Measurements from ENCODE around the gene ZBTB5.

GRCh38 chr9:37425298-37425752 lies 39.9 kb downstream of the ZBTB5 start:
- TF ChIP-seq, protein P1, sequence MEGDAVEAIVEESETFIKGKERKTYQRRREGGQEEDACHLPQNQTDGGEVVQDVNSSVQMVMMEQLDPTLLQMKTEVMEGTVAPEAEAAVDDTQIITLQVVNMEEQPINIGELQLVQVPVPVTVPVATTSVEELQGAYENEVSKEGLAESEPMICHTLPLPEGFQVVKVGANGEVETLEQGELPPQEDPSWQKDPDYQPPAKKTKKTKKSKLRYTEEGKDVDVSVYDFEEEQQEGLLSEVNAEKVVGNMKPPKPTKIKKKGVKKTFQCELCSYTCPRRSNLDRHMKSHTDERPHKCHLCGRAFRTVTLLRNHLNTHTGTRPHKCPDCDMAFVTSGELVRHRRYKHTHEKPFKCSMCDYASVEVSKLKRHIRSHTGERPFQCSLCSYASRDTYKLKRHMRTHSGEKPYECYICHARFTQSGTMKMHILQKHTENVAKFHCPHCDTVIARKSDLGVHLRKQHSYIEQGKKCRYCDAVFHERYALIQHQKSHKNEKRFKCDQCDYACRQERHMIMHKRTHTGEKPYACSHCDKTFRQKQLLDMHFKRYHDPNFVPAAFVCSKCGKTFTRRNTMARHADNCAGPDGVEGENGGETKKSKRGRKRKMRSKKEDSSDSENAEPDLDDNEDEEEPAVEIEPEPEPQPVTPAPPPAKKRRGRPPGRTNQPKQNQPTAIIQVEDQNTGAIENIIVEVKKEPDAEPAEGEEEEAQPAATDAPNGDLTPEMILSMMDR (IDR thresholded peaks at IDR 0.05; ENCODE audit: low read depth, low read length, missing input control) = no peak
- TF ChIP-seq YY1 (IDR thresholded peaks at IDR 0.05) = no peak
- no peak for TF ChIP-seq RXRA (IDR thresholded peaks at IDR 0.05)
- TF ChIP-seq, protein P2, sequence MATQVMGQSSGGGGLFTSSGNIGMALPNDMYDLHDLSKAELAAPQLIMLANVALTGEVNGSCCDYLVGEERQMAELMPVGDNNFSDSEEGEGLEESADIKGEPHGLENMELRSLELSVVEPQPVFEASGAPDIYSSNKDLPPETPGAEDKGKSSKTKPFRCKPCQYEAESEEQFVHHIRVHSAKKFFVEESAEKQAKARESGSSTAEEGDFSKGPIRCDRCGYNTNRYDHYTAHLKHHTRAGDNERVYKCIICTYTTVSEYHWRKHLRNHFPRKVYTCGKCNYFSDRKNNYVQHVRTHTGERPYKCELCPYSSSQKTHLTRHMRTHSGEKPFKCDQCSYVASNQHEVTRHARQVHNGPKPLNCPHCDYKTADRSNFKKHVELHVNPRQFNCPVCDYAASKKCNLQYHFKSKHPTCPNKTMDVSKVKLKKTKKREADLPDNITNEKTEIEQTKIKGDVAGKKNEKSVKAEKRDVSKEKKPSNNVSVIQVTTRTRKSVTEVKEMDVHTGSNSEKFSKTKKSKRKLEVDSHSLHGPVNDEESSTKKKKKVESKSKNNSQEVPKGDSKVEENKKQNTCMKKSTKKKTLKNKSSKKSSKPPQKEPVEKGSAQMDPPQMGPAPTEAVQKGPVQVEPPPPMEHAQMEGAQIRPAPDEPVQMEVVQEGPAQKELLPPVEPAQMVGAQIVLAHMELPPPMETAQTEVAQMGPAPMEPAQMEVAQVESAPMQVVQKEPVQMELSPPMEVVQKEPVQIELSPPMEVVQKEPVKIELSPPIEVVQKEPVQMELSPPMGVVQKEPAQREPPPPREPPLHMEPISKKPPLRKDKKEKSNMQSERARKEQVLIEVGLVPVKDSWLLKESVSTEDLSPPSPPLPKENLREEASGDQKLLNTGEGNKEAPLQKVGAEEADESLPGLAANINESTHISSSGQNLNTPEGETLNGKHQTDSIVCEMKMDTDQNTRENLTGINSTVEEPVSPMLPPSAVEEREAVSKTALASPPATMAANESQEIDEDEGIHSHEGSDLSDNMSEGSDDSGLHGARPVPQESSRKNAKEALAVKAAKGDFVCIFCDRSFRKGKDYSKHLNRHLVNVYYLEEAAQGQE (IDR thresholded peaks at IDR 0.05) = no peak
- TF ChIP-seq, protein P3, sequence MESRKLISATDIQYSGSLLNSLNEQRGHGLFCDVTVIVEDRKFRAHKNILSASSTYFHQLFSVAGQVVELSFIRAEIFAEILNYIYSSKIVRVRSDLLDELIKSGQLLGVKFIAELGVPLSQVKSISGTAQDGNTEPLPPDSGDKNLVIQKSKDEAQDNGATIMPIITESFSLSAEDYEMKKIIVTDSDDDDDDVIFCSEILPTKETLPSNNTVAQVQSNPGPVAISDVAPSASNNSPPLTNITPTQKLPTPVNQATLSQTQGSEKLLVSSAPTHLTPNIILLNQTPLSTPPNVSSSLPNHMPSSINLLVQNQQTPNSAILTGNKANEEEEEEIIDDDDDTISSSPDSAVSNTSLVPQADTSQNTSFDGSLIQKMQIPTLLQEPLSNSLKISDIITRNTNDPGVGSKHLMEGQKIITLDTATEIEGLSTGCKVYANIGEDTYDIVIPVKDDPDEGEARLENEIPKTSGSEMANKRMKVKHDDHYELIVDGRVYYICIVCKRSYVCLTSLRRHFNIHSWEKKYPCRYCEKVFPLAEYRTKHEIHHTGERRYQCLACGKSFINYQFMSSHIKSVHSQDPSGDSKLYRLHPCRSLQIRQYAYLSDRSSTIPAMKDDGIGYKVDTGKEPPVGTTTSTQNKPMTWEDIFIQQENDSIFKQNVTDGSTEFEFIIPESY (IDR thresholded peaks at IDR 0.05) = no peak
- TF ChIP-seq MAX (IDR thresholded peaks at IDR 0.05) = no peak
- TF ChIP-seq RAD21 (IDR thresholded peaks at IDR 0.05) = no peak
- no peak for TF ChIP-seq EGR1 (IDR thresholded peaks at IDR 0.05; ENCODE audit: low read depth in 2 of 2)
- TF ChIP-seq GABPA (IDR thresholded peaks at IDR 0.05 in 1 of 2, conservative IDR thresholded peaks at IDR 0.05 in 1 of 2) = no peak
- TF ChIP-seq JUND (IDR thresholded peaks at IDR 0.05) = no peak
- TF ChIP-seq TAF1 (conservative IDR thresholded peaks at IDR 0.05) = no peak

All from liver (tissue), 3 donors.